Adipocyte (in vitro differentiated cells): ENCODE measurements around the gene GDNF.
"Not testable (repeated sequence)": the region's sequence is repeated elsewhere in the genome, so short reads cannot be mapped to it uniquely, and the experiment has no call there.

ENCODE experiments used
- DNase-seq: peaks from one replicate; pipeline ENCODE4 v3.0.0-alpha.2; 2015; ENCODE audit warnings: low read depth
- H3K27me3 ChIP-seq: replicated peaks from 2 replicates; pipeline ENCODE4 v1.7.0; 2013; ENCODE audit warnings: mild to moderate bottlenecking, low read length, moderate library complexity; ENCODE audit not compliant: control insufficient read depth, insufficient read depth
- H3K36me3 ChIP-seq: 2 replicates; pipeline ENCODE4 v1.7.0; 2013; ENCODE audit warnings: low read length, mild to moderate bottlenecking, moderate library complexity; ENCODE audit not compliant: control insufficient read depth, insufficient read depth, severe bottlenecking
- H3K4me1 ChIP-seq: 2 replicates; pipeline ENCODE4 v1.7.0; 2013; ENCODE audit warnings: mild to moderate bottlenecking, low read length, moderate library complexity; ENCODE audit not compliant: control insufficient read depth, insufficient read depth
- H3K4me3 ChIP-seq: 2 replicates; pipeline ENCODE4 v1.7.0; 2013; ENCODE audit warnings: mild to moderate bottlenecking, low read length, moderate library complexity
- H3K9ac ChIP-seq: 2 replicates; pipeline ENCODE4 v1.7.0; 2013; ENCODE audit warnings: mild to moderate bottlenecking, low read length, moderate library complexity
- H3K9me3 ChIP-seq: 2 replicates; pipeline ENCODE4 v1.7.0; 2013; ENCODE audit warnings: mild to moderate bottlenecking, low read length, moderate library complexity; ENCODE audit not compliant: control insufficient read depth

Gene GDNF

GRCh38 chr5:37811866-37812265 is 28.0 kb downstream of the GDNF start:
- Histone ChIP-seq H3K27me3 (no peaks in the 10 kb centered on the region), H3K36me3 (no peaks in the 10 kb centered on the region), H3K4me1 (peaks cover 13% of the 10 kb centered on the region), H3K9ac (no peak overlapping the region), H3K4me3 (no peak overlapping the region), H3K9me3 (no peaks in the 10 kb centered on the region)
- no peak for DNase-seq

- DNase-seq = peak; percentile 48
- H3K4me1 ChIP-seq = peaks cover 10% of the 10 kb centered on the region
- no peak overlapping the region for H3K9ac ChIP-seq
- H3K36me3 ChIP-seq = no peaks in the 10 kb centered on the region
- H3K4me3 ChIP-seq = peak overlapping the region; percentile 67
- H3K27me3 ChIP-seq = no peaks in the 10 kb centered on the region
- no peaks in the 10 kb centered on the region for H3K9me3 ChIP-seq
Measured at GRCh38 chr5:37810311-37810710, 29.5 kb downstream of the GDNF start.

- H3K27me3 ChIP-seq = no peaks in the 10 kb centered on the region
- no peaks in the 10 kb centered on the region for H3K36me3 ChIP-seq
- no peak overlapping the region for H3K4me3 ChIP-seq
- DNase-seq = no peak
- no peak overlapping the region for H3K9ac ChIP-seq
- peaks cover 10% of the 10 kb centered on the region for H3K4me1 ChIP-seq
- H3K9me3 ChIP-seq = no peaks in the 10 kb centered on the region
Measured at GRCh38 chr5:37808945-37809344, 30.9 kb downstream of the GDNF start.

GRCh38 chr5:37807621-37808301 is 32.1 kb downstream of the GDNF start:
- no peaks in the 10 kb centered on the region for H3K36me3 ChIP-seq

GRCh38 chr5:37807015-37807414 is 32.8 kb downstream of the GDNF start:
- no peaks in the 10 kb centered on the region for H3K9me3 ChIP-seq
- no peaks in the 10 kb centered on the region for H3K27me3 ChIP-seq
- no peak overlapping the region for H3K4me3 ChIP-seq
- H3K4me1 ChIP-seq = peaks cover 10% of the 10 kb centered on the region
- no peaks in the 10 kb centered on the region for H3K36me3 ChIP-seq
- H3K9ac ChIP-seq = no peak overlapping the region
- DNase-seq = no peak

More at GRCh38 chr5:37807621-37808301, 32.1 kb downstream of the GDNF start:
- Histone ChIP-seq H3K27me3 (no peaks in the 10 kb centered on the region), H3K4me3 (no peak overlapping the region), H3K4me1 (peaks cover 10% of the 10 kb centered on the region), H3K9me3 (no peaks in the 10 kb centered on the region), H3K9ac (no peak overlapping the region)
- no peak for DNase-seq

GRCh38 chr5:37806476-37806875 is 33.4 kb downstream of the GDNF start:
- no peaks in the 10 kb centered on the region for H3K27me3 ChIP-seq
- no peaks in the 10 kb centered on the region for H3K9me3 ChIP-seq
- no peaks in the 10 kb centered on the region for H3K36me3 ChIP-seq
- no peak overlapping the region for H3K9ac ChIP-seq
- no peak for DNase-seq
- H3K4me1 ChIP-seq = peaks cover 10% of the 10 kb centered on the region
- no peak overlapping the region for H3K4me3 ChIP-seq

GRCh38 chr5:37806016-37806415 is 33.8 kb downstream of the GDNF start:
- no peak overlapping the region for H3K4me3 ChIP-seq
- peaks cover 10% of the 10 kb centered on the region for H3K4me1 ChIP-seq
- no peak for DNase-seq
- H3K9ac ChIP-seq = no peak overlapping the region
- H3K27me3 ChIP-seq = no peaks in the 10 kb centered on the region
- H3K9me3 ChIP-seq = peaks cover 3% of the 10 kb centered on the region
- H3K36me3 ChIP-seq = no peaks in the 10 kb centered on the region

- H3K4me3 ChIP-seq = no peak overlapping the region
- no peaks in the 10 kb centered on the region for H3K27me3 ChIP-seq
- DNase-seq = no peak
- H3K36me3 ChIP-seq = no peaks in the 10 kb centered on the region
- H3K9ac ChIP-seq = no peak overlapping the region
- H3K4me1 ChIP-seq = no peaks in the 10 kb centered on the region
- peaks cover 8% of the 10 kb centered on the region for H3K9me3 ChIP-seq
Measured at GRCh38 chr5:37804401-37804800, 35.4 kb downstream of the GDNF start.

- Histone ChIP-seq H3K9me3 (peaks cover 8% of the 10 kb centered on the region), H3K9ac (no peak overlapping the region), H3K4me1 (no peaks in the 10 kb centered on the region), H3K4me3 (no peak overlapping the region), H3K27me3 (no peaks in the 10 kb centered on the region), H3K36me3 (no peaks in the 10 kb centered on the region)
- DNase-seq = no peak
Measured at GRCh38 chr5:37803487-37803886, 36.4 kb downstream of the GDNF start.

GRCh38 chr5:37801521-37801920 is 38.3 kb downstream of the GDNF start:
- Histone ChIP-seq H3K36me3 (no peaks in the 10 kb centered on the region), H3K9me3 (peaks cover 8% of the 10 kb centered on the region), H3K4me3 (no peak overlapping the region), H3K9ac (no peak overlapping the region), H3K27me3 (no peaks in the 10 kb centered on the region), H3K4me1 (no peaks in the 10 kb centered on the region)
- DNase-seq = no peak

GRCh38 chr5:37799865-37800421 is 39.9 kb downstream of the GDNF start:
- H3K27me3 ChIP-seq = no peaks in the 10 kb centered on the region
- peaks cover 18% of the 10 kb centered on the region for H3K9me3 ChIP-seq
- H3K4me3 ChIP-seq = no peak overlapping the region
- DNase-seq = no peak
- no peaks in the 10 kb centered on the region for H3K36me3 ChIP-seq
- no peaks in the 10 kb centered on the region for H3K4me1 ChIP-seq
- H3K9ac ChIP-seq = no peak overlapping the region

GRCh38 chr5:37796435-37796834 is 43.4 kb downstream of the GDNF start:
- H3K4me1 ChIP-seq, H3K27me3 ChIP-seq, H3K9ac ChIP-seq, H3K36me3 ChIP-seq, H3K4me3 ChIP-seq, DNase-seq: not testable (repeated sequence)
- peaks cover 26% of the 10 kb centered on the region for H3K9me3 ChIP-seq
